K562 treated with DMSO at 1 percent for 4 hours (cell line): ENCODE results near the gene INPP5K. TPM values are rescaled to one million over a fixed set of nuclear protein-coding genes. Genes with fewer than 3 reads are reported as not detected.

ENCODE experiments used
- total RNA-seq: library from RNA; unstranded; fragments of 300-600 nt; gene quantifications from 2 replicates; pipeline ENCODE4 v1.2.3, GENCODE V29; 2022; ENCODE audit not compliant: insufficient read depth

INPP5K gene
- total RNA-seq = 22.7 and 27.5 TPM in 2 replicates

DNA sequence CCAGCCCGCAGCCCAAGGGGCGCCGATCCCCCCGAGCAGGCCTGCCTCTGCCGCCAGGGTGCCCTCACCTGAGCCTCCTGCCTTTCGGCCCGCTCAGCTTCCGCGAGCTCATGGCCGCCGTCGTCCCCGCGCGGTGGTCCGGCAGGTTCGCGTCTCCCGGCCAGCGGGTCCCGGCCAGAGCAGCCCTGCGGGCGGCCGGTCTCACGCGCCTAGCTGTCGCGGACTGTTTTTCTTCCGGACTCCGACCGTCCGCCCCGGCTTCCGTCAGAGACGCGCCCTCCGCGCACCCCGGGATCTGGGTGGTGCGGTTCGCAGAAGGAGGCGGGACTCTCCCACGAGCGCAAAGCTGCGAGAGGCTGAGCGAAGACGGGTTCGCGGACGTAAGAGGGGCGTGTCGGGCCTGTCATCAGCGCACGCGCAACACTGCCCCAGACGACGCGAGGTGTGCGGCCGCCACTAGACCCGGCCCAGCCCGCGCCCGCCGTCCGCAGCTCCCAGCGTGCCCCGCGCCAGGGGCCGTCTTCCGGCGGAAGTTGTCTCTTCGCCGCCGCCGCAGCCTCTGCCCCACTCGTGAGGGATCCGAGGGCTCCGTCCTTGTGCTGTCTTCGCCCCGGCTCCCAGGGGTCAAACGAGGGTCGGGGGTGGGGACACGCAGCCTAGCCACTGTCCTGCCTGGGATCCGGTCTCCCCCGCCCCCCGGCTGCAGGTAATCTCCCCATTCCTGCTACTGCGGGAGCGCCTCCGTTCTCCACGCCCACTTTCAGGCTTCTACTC, at the start of gene INPP5K:
Gene INPP5K (minus strand): TSS at position 225 of the 774 bp plus-strand sequence. CDS start 113 bp downstream, at position 112.

DNA sequence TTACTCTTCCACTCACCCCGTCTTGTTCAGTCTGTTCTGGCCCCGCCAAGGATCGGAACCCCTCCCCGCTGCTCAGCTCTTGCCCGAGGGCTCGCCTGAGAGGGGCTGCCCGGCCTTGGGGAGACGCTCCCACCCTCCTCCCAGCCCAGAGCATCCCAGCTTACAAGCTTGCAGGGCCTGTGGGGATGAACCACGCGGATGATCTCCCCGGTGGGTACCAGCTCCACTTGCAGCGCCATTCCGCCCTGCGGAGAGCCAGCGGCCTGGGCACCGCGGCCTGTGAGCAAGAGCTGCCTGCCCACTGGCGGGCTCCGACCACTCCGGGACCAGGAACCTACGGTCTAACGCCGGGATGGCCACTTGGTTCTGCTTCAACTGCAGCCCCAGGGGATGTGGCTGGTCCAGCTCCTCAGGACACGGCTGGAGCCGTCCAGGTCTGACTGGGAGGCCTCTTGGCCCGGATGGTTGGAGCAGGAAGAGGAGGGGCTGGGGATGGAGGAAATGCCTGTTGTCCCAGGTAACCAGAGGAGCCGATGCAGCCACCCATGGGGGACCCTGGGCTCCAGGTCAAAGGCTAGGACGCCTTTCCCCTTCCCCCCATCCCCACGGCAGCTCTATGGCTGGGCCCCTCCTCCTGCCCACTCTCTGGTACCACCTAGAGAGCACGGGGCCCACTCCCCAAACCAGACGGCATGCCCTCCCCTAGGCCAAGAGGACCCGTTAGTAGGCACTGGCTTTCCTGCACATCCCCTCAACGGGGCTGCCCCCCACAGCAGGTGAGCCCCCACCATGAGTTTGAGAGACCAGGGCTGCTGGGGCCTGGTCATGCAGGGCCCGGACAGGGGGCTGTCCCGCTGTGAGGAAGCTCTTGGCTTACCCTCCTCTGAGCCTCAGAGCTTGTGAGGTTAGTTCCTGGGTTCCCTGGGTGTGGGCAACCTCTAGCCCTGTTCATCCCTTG, 23.9 kb downstream of the INPP5K start, which contains the start of gene MYO1C:
Gene MYO1C (minus strand): TSS at position 438 of the 958 bp plus-strand sequence. CDS start 199 bp downstream, at position 239.

DNA sequence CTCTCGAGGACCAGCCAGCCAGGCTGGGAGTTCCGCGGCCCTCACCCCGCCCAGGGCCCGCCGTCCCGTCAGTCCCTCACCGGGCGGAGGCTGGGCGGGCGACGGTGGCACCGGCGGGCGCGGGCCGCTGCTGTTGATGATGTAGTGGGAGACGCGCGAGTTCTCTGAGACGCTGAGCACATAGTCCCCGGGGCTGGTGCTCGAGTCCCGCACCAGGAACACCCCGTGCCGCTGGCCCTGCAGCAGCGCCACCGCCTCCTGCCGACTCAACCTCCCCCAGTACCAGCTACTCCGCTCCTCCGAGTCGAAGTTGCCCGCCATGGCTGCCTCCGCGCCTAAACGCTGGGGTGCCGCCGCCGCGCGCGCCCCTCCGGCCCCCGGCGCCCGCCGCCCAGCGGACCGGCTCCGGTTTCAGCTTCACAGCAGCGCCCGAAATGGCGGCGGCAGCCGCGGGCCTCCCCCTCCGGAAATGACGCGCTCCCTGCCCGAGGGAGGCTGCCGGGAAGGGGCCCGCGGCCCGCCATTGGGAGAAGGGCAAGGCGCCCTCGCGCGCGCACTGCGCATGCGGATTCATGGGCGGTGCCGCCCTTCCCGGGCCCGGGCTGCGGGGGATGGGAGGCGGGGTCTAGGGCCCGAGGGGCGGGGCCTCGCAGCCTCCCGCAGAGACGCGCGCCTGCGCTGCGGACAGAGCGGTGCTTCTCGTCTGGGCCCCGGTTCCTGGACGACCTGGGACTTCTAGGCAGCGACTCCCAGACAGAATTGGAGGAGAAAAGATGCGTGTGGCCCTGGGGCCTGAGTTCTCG, 60.4 kb downstream of the INPP5K start, which contains the start of gene CRK:
Gene CRK (minus strand): TSS at position 436 of the 803 bp plus-strand sequence. CDS start 115 bp downstream, at position 321.

Other genes starting within 250 kb of the INPP5K start
- gene BHLHA9, start 246.2 kb downstream of the INPP5K start, total RNA-seq = not detected in 2 replicates
- not detected in 2 replicates for gene TRARG1, start 236.9 kb downstream of the INPP5K start, total RNA-seq
- gene YWHAE, start 116.4 kb downstream of the INPP5K start, total RNA-seq = 184 and 201 TPM in 2 replicates
- 15.7 and 21.2 TPM in 2 replicates for gene CRK, start 60.4 kb downstream of the INPP5K start, total RNA-seq
- 24.7 and 26.9 TPM in 2 replicates for gene MYO1C, start 23.9 kb downstream of the INPP5K start, total RNA-seq
- gene PITPNA, start 46.2 kb upstream of the INPP5K start, total RNA-seq = 30.7 and 35.8 TPM in 2 replicates
- gene SLC43A2, start 112.2 kb upstream of the INPP5K start, total RNA-seq = 1.8 TPM in 2 replicates
- 5.1 and 8.9 TPM in 2 replicates for gene SCARF1, start 129.1 kb upstream of the INPP5K start, total RNA-seq
- 44.9 and 58.1 TPM in 2 replicates for gene RILP, start 133.3 kb upstream of the INPP5K start, total RNA-seq
- gene PRPF8, start 168.3 kb upstream of the INPP5K start, total RNA-seq = 115 and 133 TPM in 2 replicates
- gene TLCD2, start 193.8 kb upstream of the INPP5K start, total RNA-seq = 1.8 and 2.3 TPM in 2 replicates
- gene WDR81, start 208.1 kb upstream of the INPP5K start, total RNA-seq = 11.7 and 14.5 TPM in 2 replicates
- gene SERPINF2, start 226.3 kb upstream of the INPP5K start, total RNA-seq = not detected in 2 replicates
- 82.0 and 83.9 TPM in 2 replicates for gene SERPINF1, start 245.4 kb upstream of the INPP5K start, total RNA-seq